ENCODE measurements around the gene ARNT2. TPM values are rescaled to one million over a fixed set of nuclear protein-coding genes. Genes with fewer than 3 reads are reported as not detected.

ARNT2 gene
- total RNA-seq, 2 donors from 2014 or later, result not detected

DNA sequence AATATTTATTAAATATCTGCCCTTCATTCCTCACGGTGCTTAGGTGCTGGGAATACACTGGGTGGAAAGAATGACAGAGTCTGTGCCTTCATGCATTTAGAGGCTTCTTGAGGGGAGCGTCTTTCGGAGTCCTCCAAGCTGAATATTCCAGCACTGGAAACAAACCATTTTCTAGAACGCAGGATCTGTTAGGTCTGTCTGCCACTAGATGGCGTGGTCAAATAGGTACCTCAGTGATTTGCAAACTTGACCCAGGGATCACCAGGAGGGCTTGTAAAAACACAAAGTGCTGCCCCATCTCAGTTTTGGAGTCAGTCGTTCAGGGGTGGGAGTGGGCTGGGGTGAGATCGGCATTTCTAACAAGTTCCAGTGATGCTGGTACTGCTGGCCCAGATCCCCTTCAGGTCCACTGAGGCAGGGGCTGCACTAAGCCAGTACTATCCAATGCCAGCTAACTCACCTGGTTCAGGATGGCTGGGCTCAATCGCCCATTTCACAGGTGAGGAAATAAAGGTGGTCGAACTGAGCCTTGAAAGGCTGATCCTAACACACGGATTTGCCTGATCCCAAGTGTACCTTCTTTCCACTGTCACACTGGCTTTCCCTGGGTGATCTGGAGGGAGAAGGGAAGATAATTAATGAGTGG lies 14.8 kb downstream of the ARNT2 start:
- Mint-ChIP-seq H3K4me3 (no peak overlapping the region), H3K27me3 (peaks cover 50% of the 10 kb centered on the region), H3K36me3 (ENCODE audit: low read depth) (no peaks in the 10 kb centered on the region), H3K4me1 (no peaks in the 10 kb centered on the region), H3K27ac (no peak overlapping the region)
- no peak for DNase-seq
- no peaks in the 10 kb centered on the region for H3K9me3 ChIP-seq (ENCODE audit: control insufficient read depth, low read length, poor library complexity, severe bottlenecking)
- no peak for ATAC-seq

GRCh38 chr15:80419546-80419945 lies 15.4 kb downstream of the ARNT2 start:
- Mint-ChIP-seq H3K27me3 (peaks cover 50% of the 10 kb centered on the region), H3K4me1 (no peaks in the 10 kb centered on the region), H3K4me3 (no peak overlapping the region), H3K36me3 (ENCODE audit: low read depth) (no peaks in the 10 kb centered on the region), H3K27ac (no peak overlapping the region)
- no peaks in the 10 kb centered on the region for H3K9me3 ChIP-seq (ENCODE audit: control insufficient read depth, low read length, poor library complexity, severe bottlenecking)
- no peak for ATAC-seq
- DNase-seq, result no peak

GRCh38 chr15:80420658-80421057 lies 16.5 kb downstream of the ARNT2 start:
- Mint-ChIP-seq H3K4me1 (no peaks in the 10 kb centered on the region), H3K27me3 (peaks cover 47% of the 10 kb centered on the region), H3K27ac (no peak overlapping the region), H3K4me3 (no peak overlapping the region), H3K36me3 (ENCODE audit: low read depth) (no peaks in the 10 kb centered on the region)
- no peak for DNase-seq
- no peak for ATAC-seq
- H3K9me3 ChIP-seq (ENCODE audit: control insufficient read depth, low read length, poor library complexity, severe bottlenecking), result no peaks in the 10 kb centered on the region

GRCh38 chr15:80423215-80423614 lies 19.0 kb downstream of the ARNT2 start:
- Mint-ChIP-seq H3K4me1 (no peaks in the 10 kb centered on the region), H3K4me3 (no peak overlapping the region), H3K27ac (no peak overlapping the region), H3K36me3 (ENCODE audit: low read depth) (no peaks in the 10 kb centered on the region), H3K27me3 (peaks cover 54% of the 10 kb centered on the region)
- no peaks in the 10 kb centered on the region for H3K9me3 ChIP-seq (ENCODE audit: control insufficient read depth, low read length, poor library complexity, severe bottlenecking)
- ATAC-seq (no peak), DNase-seq (no peak)

DNA sequence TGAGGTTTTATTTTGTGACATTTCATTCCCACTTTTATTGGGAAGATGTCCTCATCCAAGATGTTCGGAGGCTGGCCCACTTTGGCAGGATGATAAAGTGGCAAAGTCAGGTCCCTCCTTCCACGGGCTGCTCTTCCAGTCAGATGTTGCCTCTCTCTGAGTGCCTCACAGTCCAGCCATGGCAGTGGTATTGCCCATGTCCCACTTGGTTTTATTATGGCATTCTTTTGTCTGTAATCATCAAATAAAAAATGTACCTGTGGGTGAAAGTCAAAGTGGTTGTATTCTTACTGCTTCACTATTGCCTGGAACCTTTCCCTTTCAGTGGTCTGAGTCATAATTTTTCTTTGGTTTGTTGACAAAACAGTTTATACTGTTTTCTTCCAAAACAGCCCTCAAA lies 20.2 kb downstream of the ARNT2 start:
- H3K9me3 ChIP-seq (ENCODE audit: control insufficient read depth, low read length, poor library complexity, severe bottlenecking), result no peaks in the 10 kb centered on the region
- H3K4me1 Mint-ChIP-seq, result no peaks in the 10 kb centered on the region
- H3K4me3 Mint-ChIP-seq, result no peak overlapping the region
- H3K27me3 Mint-ChIP-seq, result peaks cover 52% of the 10 kb centered on the region
- no peak for ATAC-seq
- H3K27ac Mint-ChIP-seq, result no peak overlapping the region
- no peak for DNase-seq
- no peaks in the 10 kb centered on the region for H3K36me3 Mint-ChIP-seq (ENCODE audit: low read depth)

DNA sequence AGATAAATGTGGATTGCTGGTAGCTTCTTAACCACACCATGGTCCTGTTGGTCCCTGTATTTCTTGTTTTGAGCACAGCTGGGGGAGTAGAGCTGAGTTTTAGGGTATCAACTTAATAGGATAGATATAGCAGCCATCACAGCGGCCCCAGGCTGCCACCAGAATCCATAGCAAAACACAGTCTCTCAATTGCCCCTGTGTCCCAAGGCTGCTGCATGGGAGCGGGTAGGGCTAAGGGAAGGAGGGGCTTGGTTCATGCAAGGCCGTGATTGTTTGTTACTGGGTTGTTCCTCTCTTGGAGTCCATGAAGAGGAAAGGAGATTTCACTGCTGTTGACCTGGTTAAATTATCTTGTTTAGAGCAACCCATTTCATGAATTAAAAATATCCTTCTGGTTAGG lies 22.1 kb downstream of the ARNT2 start:
- no peak overlapping the region for H3K27ac Mint-ChIP-seq
- H3K9me3 ChIP-seq (ENCODE audit: control insufficient read depth, low read length, poor library complexity, severe bottlenecking), result no peaks in the 10 kb centered on the region
- H3K4me3 Mint-ChIP-seq, result no peak overlapping the region
- no peak for DNase-seq
- peaks cover 61% of the 10 kb centered on the region for H3K27me3 Mint-ChIP-seq
- no peaks in the 10 kb centered on the region for H3K36me3 Mint-ChIP-seq (ENCODE audit: low read depth)
- H3K4me1 Mint-ChIP-seq, result no peaks in the 10 kb centered on the region
- no peak for ATAC-seq

GRCh38 chr15:80429964-80430363 lies 25.8 kb downstream of the ARNT2 start:
- ATAC-seq (no peak), DNase-seq (no peak)
- no peak overlapping the region for H3K27ac Mint-ChIP-seq
- no peak overlapping the region for H3K4me3 Mint-ChIP-seq
- no peaks in the 10 kb centered on the region for H3K4me1 Mint-ChIP-seq
- H3K36me3 Mint-ChIP-seq (ENCODE audit: low read depth), result no peaks in the 10 kb centered on the region
- H3K27me3 Mint-ChIP-seq, result peaks cover 73% of the 10 kb centered on the region
- H3K9me3 ChIP-seq (ENCODE audit: control insufficient read depth, low read length, poor library complexity, severe bottlenecking), result no peaks in the 10 kb centered on the region

- peaks cover 1% of the 10 kb centered on the region for H3K4me1 Mint-ChIP-seq
These were observed 27.6 kb downstream of the ARNT2 start for GRCh38 chr15:80431635-80432344.

GRCh38 chr15:80432345-80432702 lies 28.1 kb downstream of the ARNT2 start:
- DNase-seq (no peak), ATAC-seq (no peak)
- peaks cover 71% of the 10 kb centered on the region for H3K27me3 Mint-ChIP-seq
- H3K4me1 Mint-ChIP-seq, result peaks cover 4% of the 10 kb centered on the region
- H3K36me3 Mint-ChIP-seq (ENCODE audit: low read depth), result no peaks in the 10 kb centered on the region
- H3K9me3 ChIP-seq (ENCODE audit: control insufficient read depth, low read length, poor library complexity, severe bottlenecking), result no peaks in the 10 kb centered on the region
- H3K4me3 Mint-ChIP-seq, result no peak overlapping the region
- no peak overlapping the region for H3K27ac Mint-ChIP-seq

More at GRCh38 chr15:80431635-80432344, 27.6 kb downstream of the ARNT2 start:
- ATAC-seq (no peak), DNase-seq (no peak)
- Mint-ChIP-seq H3K27ac (no peak overlapping the region), H3K4me3 (no peak overlapping the region), H3K27me3 (peaks cover 71% of the 10 kb centered on the region), H3K36me3 (ENCODE audit: low read depth) (no peaks in the 10 kb centered on the region)
- no peaks in the 10 kb centered on the region for H3K9me3 ChIP-seq (ENCODE audit: control insufficient read depth, low read length, poor library complexity, severe bottlenecking)

GRCh38 chr15:80433836-80434235 lies 29.7 kb downstream of the ARNT2 start:
- Mint-ChIP-seq H3K4me1 (peaks cover 4% of the 10 kb centered on the region), H3K36me3 (ENCODE audit: low read depth) (no peaks in the 10 kb centered on the region), H3K27me3 (peaks cover 64% of the 10 kb centered on the region), H3K27ac (no peak overlapping the region), H3K4me3 (no peak overlapping the region)
- DNase-seq, result no peak
- no peaks in the 10 kb centered on the region for H3K9me3 ChIP-seq (ENCODE audit: control insufficient read depth, low read length, poor library complexity, severe bottlenecking)
- no peak for ATAC-seq

GRCh38 chr15:80434926-80435720 lies 30.9 kb downstream of the ARNT2 start:
- ATAC-seq, result no peak
- H3K36me3 Mint-ChIP-seq (ENCODE audit: low read depth), result no peaks in the 10 kb centered on the region

DNA sequence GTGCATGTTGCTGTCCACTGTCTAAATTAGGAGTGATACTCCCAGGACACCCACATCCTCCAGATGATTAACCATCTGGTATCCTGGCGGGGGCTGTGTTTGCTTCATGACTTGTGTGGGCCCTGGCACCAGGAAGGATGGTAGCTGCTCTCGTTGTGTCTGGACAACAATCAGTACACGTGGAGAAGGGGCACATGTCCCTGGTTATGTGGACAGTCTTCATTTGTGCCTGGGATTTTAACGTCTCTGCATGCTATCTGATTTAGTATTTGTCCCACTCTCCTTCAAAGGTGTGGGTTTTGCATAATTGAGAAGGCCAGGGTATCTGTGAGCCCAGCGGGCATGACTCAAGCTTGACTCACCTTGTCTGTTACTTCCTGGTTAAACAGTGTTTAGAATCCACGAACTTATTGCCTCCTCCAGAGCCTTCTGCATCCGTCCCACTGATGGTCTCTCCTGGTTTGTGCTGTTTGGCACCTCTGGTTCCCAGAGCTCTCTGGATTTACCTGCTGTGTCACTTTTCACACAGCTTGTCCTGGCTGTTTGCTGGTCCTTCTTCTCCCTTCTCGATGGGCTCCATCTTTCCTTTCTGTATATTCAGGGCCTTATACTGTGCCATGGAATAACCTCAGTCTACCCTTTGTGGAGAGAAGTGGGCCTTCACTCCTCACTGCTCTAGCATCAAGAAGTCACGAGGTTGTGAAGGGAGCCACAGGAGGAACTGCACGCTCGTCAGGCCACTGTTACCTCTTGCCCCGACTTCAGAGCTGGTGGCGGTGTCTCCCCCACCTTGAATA lies 32.5 kb downstream of the ARNT2 start:
- peaks cover 4% of the 10 kb centered on the region for H3K4me1 Mint-ChIP-seq
- DNase-seq (no peak), ATAC-seq (no peak)
- H3K4me3 Mint-ChIP-seq, result no peak overlapping the region
- no peaks in the 10 kb centered on the region for H3K36me3 Mint-ChIP-seq (ENCODE audit: low read depth)
- H3K27me3 Mint-ChIP-seq, result peaks cover 60% of the 10 kb centered on the region
- no peak overlapping the region for H3K27ac Mint-ChIP-seq
- H3K9me3 ChIP-seq (ENCODE audit: control insufficient read depth, low read length, poor library complexity, severe bottlenecking), result no peaks in the 10 kb centered on the region

More at GRCh38 chr15:80434926-80435720, 30.9 kb downstream of the ARNT2 start:
- no peaks in the 10 kb centered on the region for H3K9me3 ChIP-seq (ENCODE audit: control insufficient read depth, low read length, poor library complexity, severe bottlenecking)
- peaks cover 61% of the 10 kb centered on the region for H3K27me3 Mint-ChIP-seq
- no peak for DNase-seq
- no peak overlapping the region for H3K27ac Mint-ChIP-seq
- no peak overlapping the region for H3K4me3 Mint-ChIP-seq
- peaks cover 4% of the 10 kb centered on the region for H3K4me1 Mint-ChIP-seq
